HCT116 (cell line): ENCODE measurements around the gene UCN2. TPM values are rescaled to one million over a fixed set of nuclear protein-coding genes. Genes with fewer than 3 reads are reported as not detected.

Experiments
- ATAC-seq: fragments of 200-7000 bp; cut with Tn5 transposase; 2 replicates; pipeline ENCODE4 v1.9.1; 2020; ENCODE audit warnings: mild to moderate bottlenecking, moderate library complexity
- BruUV-seq: library from RNA; stranded (reverse); fragments of 400-500 nt; replicated peaks from 2 replicates; lab custom pipeline; 2021; lab: Mats Ljungman, UMichigan
- CTCF ChIA-PET: fragments of 300-600 bp; sonication (Branson Sonifier 250); formaldehyde crosslinking; loops from one replicate; lab custom pipeline; 2021; ENCODE audit warnings: antibody characterized with exemption; lab: Charles Lee
- POLR2A ChIA-PET: fragments of 300-600, 350-600 bp; sonication (Branson Sonifier 250); formaldehyde crosslinking; loops from one replicate; lab custom pipeline; 2021; ENCODE audit warnings: antibody characterized with exemption; lab: Charles Lee
- RAD21 ChIA-PET, 2 experiments: fragments of 300-600 bp; sonication (Branson Sonifier 250); formaldehyde crosslinking; loops; one replicate each; lab custom pipeline; 2023; ENCODE audit warnings: low total read pairs in 2 of 2; ENCODE audit not compliant: uncharacterized antibody in 2 of 2, unreplicated experiment in 2 of 2, low non-redundant PET in 1 of 2; lab: Charles Lee
- DNase-seq: peaks from one replicate; pipeline ENCODE4 v3.0.0-alpha.2; 2010; ENCODE audit warnings: low read depth, low spot score
- H2AFZ ChIP-seq: fragments of 200-600 bp; shearing (Covaris generic), sonication (generic); 2 replicates; pipeline ENCODE4 v1.6.1; 2017; ENCODE audit warnings: low read depth, mixed run types, mixed read lengths, antibody characterized with exemption, low read length; ENCODE audit not compliant: poor library complexity, severe bottlenecking
- H3K27ac ChIP-seq: 2 replicates; pipeline ENCODE4 v1.5.1; 2012; ENCODE audit warnings: low read depth, low read length
- H3K27me3 ChIP-seq: fragments of 200-600 bp; sonication (generic); 2 replicates; pipeline ENCODE4 v1.6.1; 2016; ENCODE audit warnings: mixed run types, low read length, mixed read lengths; ENCODE audit not compliant: insufficient read depth
- H3K36me3 ChIP-seq, 2 experiments: fragments of 200-500 bp in 1 of 2; fragments of 200-600 bp in 1 of 2; sonication (Bioruptor generic) in 1 of 2; sonication (generic) in 1 of 2; 2 replicates each; pipeline versions ENCODE4 v1.5.1 to v1.6.1; 2014 to 2016; ENCODE audit warnings: low read length in 2 of 2, inconsistent platforms in 1 of 2, mixed read lengths in 1 of 2, mixed run types in 1 of 2; ENCODE audit not compliant: insufficient read depth in 2 of 2, control insufficient read depth in 1 of 2
- H3K4me1 ChIP-seq, 2 experiments: fragments of 200-600 bp in 1 of 2; sonication (generic) in 1 of 2; 2 replicates each; pipeline versions ENCODE4 v1.5.1 to v1.6.1; 2012 to 2017; ENCODE audit warnings: low read length in 2 of 2, inconsistent platforms in 1 of 2, mild to moderate bottlenecking in 1 of 2, mixed read lengths in 1 of 2, mixed run types in 1 of 2, moderate library complexity in 1 of 2; ENCODE audit not compliant: insufficient read depth in 2 of 2, control insufficient read depth in 1 of 2
- H3K4me2 ChIP-seq: fragments of 200-600 bp; sonication (generic); 2 replicates; pipeline ENCODE4 v1.6.1; 2017; ENCODE audit warnings: mixed run types, low read length, mixed read lengths
- H3K4me3 ChIP-seq, 2 experiments: fragments of 200-600 bp in 1 of 2; sonication (generic) in 1 of 2; replicated peaks in 1 of 2; 2 replicates each; pipeline ENCODE4 v1.5.1; 2011 to 2016; ENCODE audit warnings: low read length in 2 of 2, control low read depth in 1 of 2, low read depth in 1 of 2, mild to moderate bottlenecking in 1 of 2, mixed read lengths in 1 of 2, mixed run types in 1 of 2
- H3K79me2 ChIP-seq: fragments of 200-600 bp; sonication (generic); 2 replicates; pipeline ENCODE4 v1.6.1; 2017; ENCODE audit warnings: mild to moderate bottlenecking, mixed run types, low read length, moderate library complexity, mixed read lengths; ENCODE audit not compliant: insufficient read depth
- H3K9ac ChIP-seq: fragments of 200-600 bp; sonication (generic); 2 replicates; pipeline ENCODE4 v1.6.1; 2016; ENCODE audit warnings: low read length, mixed read lengths
- H3K9me2 ChIP-seq: fragments of 200-600 bp; sonication (generic), shearing (Covaris generic); 2 replicates; pipeline ENCODE4 v1.6.1; 2017; ENCODE audit warnings: mixed run types, mild to moderate bottlenecking, moderate library complexity; ENCODE audit not compliant: insufficient read depth
- H3K9me3 ChIP-seq, 2 experiments: fragments of 200-500 bp in 1 of 2; fragments of 200-600 bp in 1 of 2; sonication (Bioruptor generic) in 1 of 2; sonication (generic) in 1 of 2; 2 replicates each; pipeline ENCODE4 v1.6.1; 2014 to 2017; ENCODE audit warnings: low read length in 2 of 2, mixed read lengths in 2 of 2, inconsistent platforms in 1 of 2, low read depth in 1 of 2, mild to moderate bottlenecking in 1 of 2, mixed run types in 1 of 2, moderate library complexity in 1 of 2; ENCODE audit not compliant: control insufficient read depth in 1 of 2, insufficient read depth in 1 of 2
- H4K20me1 ChIP-seq: fragments of 200-600 bp; sonication (generic), shearing (Covaris generic); 2 replicates; pipeline ENCODE4 v1.6.1; 2017; ENCODE audit warnings: mixed run types, mild to moderate bottlenecking, moderate library complexity; ENCODE audit not compliant: insufficient read depth
- CBX3 ChIP-seq: IDR thresholded peaks from 2 replicates; pipeline ENCODE4 v1.6.1; 2012; ENCODE audit warnings: low read depth
- CEBPB ChIP-seq: IDR thresholded peaks from 2 replicates; pipeline ENCODE4 v1.6.1; 2012; ENCODE audit warnings: low read depth
- EGR1 ChIP-seq: IDR thresholded peaks from 2 replicates; pipeline ENCODE4 v1.6.1; 2012; ENCODE audit warnings: low read depth
- ELF1 ChIP-seq: IDR thresholded peaks from 2 replicates; pipeline ENCODE4 v1.6.1; 2012; ENCODE audit warnings: low read depth, borderline replicate concordance
- FOSL1 ChIP-seq: IDR thresholded peaks from 2 replicates; pipeline ENCODE4 v1.6.1; 2012; ENCODE audit warnings: low read depth
- JUND ChIP-seq: IDR thresholded peaks from 2 replicates; pipeline ENCODE4 v1.6.1; 2012
- RAD21 ChIP-seq: IDR thresholded peaks from 2 replicates; pipeline ENCODE4 v1.6.1; 2012; ENCODE audit warnings: low read depth, mild to moderate bottlenecking
- SIN3A ChIP-seq: IDR thresholded peaks from 2 replicates; pipeline ENCODE4 v1.6.1; 2012; ENCODE audit warnings: low read depth
- SP1 ChIP-seq: IDR thresholded peaks from 2 replicates; pipeline ENCODE4 v1.6.1; 2012; ENCODE audit warnings: low read depth
- SRF ChIP-seq: IDR thresholded peaks from 2 replicates; pipeline ENCODE4 v1.6.1; 2012; ENCODE audit warnings: low read depth
- YY1 ChIP-seq: IDR thresholded peaks from 2 replicates; pipeline ENCODE4 v1.6.1; 2011; ENCODE audit warnings: low read length, low read depth, moderate library complexity, mild to moderate bottlenecking; ENCODE audit not compliant: insufficient replicate concordance; ENCODE audit errors: extremely low read depth
- ZFX ChIP-seq: fragments of 450-650 bp; IDR thresholded peaks from 2 replicates; pipeline ENCODE4 v1.6.1; 2017
- intact Hi-C: fragments of 100-400 bp; cut with micrococcal nuclease; formaldehyde crosslinking; loops from 2 replicates; pipeline ENCODE4 v1.10.0; 2022
- total RNA-seq: library from RNA; stranded (reverse); gene quantifications from one replicate; pipeline ENCODE4 v1.2.1, GENCODE V29; 2021; ENCODE audit not compliant: unreplicated experiment

Gene UCN2
- total RNA-seq, 1 experiment from 2014 or later = 1.5 TPM

DNA sequence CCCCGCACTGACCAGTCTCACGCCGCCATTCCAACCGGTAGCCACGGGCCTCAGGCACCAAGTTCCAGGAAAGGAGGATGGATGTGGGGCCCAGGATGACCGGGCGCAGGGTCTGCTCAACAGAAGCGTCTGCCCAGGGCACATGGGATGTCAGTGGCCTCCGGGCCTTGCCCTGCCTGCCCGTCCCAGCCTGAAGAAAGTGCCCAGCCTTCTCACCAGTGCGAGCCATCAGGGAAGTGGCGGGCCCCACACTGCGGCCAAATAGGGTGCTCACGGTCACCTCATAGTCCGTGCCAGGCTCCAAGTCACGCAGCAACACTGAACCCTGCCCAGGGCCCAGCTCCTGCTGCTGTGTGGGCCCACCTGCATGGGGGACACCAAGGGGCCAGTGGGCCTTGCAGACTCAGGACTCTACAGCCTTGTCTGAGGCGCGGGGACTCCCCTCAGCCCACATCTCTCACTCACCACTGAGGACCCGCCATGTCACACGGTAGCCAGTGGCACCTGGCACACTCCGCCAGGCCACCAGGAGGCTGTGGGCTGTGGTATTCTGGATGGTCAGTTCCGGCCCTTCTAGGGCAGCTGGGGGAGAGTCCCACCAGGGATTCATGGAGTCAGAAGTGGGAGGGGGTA lies 28.4 kb upstream of the UCN2 start:
- Histone ChIP-seq H3K27me3 (no peaks in the 10 kb centered on the region), H3K4me3 (no peak overlapping the region), H4K20me1 (no peaks in the 10 kb centered on the region), H3K27ac (no peak overlapping the region), H3K4me2 (no peak overlapping the region), H3K9me3 (no peaks in the 10 kb centered on the region), H3K36me3 (no peaks in the 10 kb centered on the region), H2AFZ (no peak overlapping the region), H3K4me1 (peaks cover 11 to 21% of the 10 kb centered on the region in 2 experiments), H3K79me2 (no peaks in the 10 kb centered on the region), H3K9ac (no peak overlapping the region), H3K9me2 (no peaks in the 10 kb centered on the region)
- DNase-seq (no peak), ATAC-seq (no peak)
- ChIA-PET CTCF (no interaction called here), POLR2A (no interaction called here), RAD21 (no interaction called here)
- BruUV-seq = no TSS peak
- no peak for TF ChIP-seq YY1
- intact Hi-C loops = no loop called here

GRCh38 chr3:48591436-48591835 lies 27.9 kb upstream of the UCN2 start:
- DNase-seq = no peak
- H3K27ac ChIP-seq = no peak overlapping the region
- H4K20me1 ChIP-seq = no peaks in the 10 kb centered on the region
- ChIA-PET RAD21 (no interaction called here), POLR2A (no interaction called here), CTCF (no interaction called here)
- no peaks in the 10 kb centered on the region for H3K79me2 ChIP-seq
- no peak overlapping the region for H3K4me3 ChIP-seq
- no peaks in the 10 kb centered on the region for H3K27me3 ChIP-seq
- H3K9me3 ChIP-seq = no peaks in the 10 kb centered on the region
- no peak overlapping the region for H3K4me2 ChIP-seq
- TF ChIP-seq EGR1 (no peak), CEBPB (no peak), SP1 (no peak), JUND (no peak), SIN3A (no peak), SRF (no peak), RAD21 (no peak), ZFX (no peak), CBX3 (no peak), FOSL1 (no peak), ELF1 (no peak)
- intact Hi-C loops = no loop called here
- peaks cover 11 to 18% of the 10 kb centered on the region in 2 experiments for H3K4me1 ChIP-seq
- no TSS peak for BruUV-seq
- H3K9me2 ChIP-seq = no peaks in the 10 kb centered on the region
- no peaks in the 10 kb centered on the region for H3K36me3 ChIP-seq
- H3K9ac ChIP-seq = no peak overlapping the region
- no peak for ATAC-seq
- H2AFZ ChIP-seq = no peak overlapping the region
